ENCODE results near the gene AJAP1. TPM values are rescaled to one million over a fixed set of nuclear protein-coding genes. Genes with fewer than 3 reads are reported as not detected.

Gene AJAP1
- total and polyA plus RNA-seq, 12 donors: 0.07 to 2.2 (median 0.44) TPM

DNA sequence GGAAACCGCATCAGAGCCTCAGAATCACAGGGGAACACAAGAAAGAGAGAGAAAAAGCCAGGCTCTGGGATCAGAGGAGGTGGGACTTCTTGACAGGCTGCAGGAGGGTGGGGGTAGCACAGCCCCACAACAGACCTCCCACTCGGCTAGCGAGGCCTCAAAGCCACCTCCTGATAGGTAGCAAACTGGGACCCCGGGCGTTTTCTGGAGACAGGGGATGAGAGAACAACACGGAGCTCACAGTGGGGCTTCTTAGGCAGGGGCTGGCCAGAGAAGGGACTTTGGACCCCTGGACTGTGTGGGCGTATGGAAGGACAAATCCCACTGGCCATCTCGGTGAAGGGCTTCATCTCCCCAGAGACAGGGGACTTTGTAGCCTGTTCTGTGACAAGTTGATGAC is 116.3 kb downstream of the AJAP1 start:
- 52 to 70% (median 65%) methylated on average over 8 of the region's 8 CpGs for WGBS, 4 donors
- DNase-seq: no peak
- intact Hi-C loops (cut with DNase I): loop anchor here in 1 of 2 donors (10.0 kb wide), 1 partner anchor 354 kb away; no protein-coding TSS in a partner anchor
- TF ChIP-seq, protein P1, sequence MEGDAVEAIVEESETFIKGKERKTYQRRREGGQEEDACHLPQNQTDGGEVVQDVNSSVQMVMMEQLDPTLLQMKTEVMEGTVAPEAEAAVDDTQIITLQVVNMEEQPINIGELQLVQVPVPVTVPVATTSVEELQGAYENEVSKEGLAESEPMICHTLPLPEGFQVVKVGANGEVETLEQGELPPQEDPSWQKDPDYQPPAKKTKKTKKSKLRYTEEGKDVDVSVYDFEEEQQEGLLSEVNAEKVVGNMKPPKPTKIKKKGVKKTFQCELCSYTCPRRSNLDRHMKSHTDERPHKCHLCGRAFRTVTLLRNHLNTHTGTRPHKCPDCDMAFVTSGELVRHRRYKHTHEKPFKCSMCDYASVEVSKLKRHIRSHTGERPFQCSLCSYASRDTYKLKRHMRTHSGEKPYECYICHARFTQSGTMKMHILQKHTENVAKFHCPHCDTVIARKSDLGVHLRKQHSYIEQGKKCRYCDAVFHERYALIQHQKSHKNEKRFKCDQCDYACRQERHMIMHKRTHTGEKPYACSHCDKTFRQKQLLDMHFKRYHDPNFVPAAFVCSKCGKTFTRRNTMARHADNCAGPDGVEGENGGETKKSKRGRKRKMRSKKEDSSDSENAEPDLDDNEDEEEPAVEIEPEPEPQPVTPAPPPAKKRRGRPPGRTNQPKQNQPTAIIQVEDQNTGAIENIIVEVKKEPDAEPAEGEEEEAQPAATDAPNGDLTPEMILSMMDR (IDR thresholded peaks at IDR 0.05): no peak
- TF ChIP-seq POLR2A (IDR thresholded peaks at IDR 0.05): no peak
- Histone ChIP-seq H3K27ac (no peak overlapping the region), H3K27me3 (no peaks in the 10 kb centered on the region), H3K9me3 (replicated peaks in 1 of 3) (no peaks in the 10 kb centered on the region), H3K36me3 (replicated peaks in 1 of 2) (no peaks in the 10 kb centered on the region), H3K4me3 (no peak overlapping the region), H3K4me1 (replicated peaks in 1 of 2) (no peaks in the 10 kb centered on the region)

DNA sequence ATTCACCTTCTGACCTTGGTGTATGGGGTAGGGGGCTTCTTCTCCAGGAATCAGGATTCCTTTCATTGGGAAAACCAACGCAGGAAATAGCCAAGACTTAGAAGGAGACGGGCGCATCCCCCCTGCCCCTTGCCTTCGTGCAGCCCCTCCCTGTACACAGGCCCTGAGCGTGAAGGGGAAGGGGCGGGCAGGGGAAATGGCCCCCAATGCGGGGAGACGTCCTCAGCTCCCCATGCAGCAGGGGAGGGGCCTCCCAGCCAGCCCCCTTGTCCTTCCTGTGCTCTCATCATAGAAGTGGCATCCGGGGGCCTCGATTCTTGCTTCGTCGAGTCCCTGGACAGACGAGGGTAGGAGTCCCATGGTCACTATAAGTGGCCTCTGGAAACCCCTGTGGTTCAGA is 116.9 kb downstream of the AJAP1 start:
- WGBS, 4 donors: 62 to 75% (median 70%) methylated on average over 7 to 13 of the region's 13 CpGs
- no peak for DNase-seq
- intact Hi-C loops (cut with DNase I): loop anchor here in 1 of 2 donors (10.0 kb wide), 1 partner anchor 354 kb away; no protein-coding TSS in a partner anchor
- H3K27ac ChIP-seq: no peak overlapping the region
- no peaks in the 10 kb centered on the region for H3K4me1 ChIP-seq (replicated peaks in 1 of 2)
- TF ChIP-seq, protein P1 (IDR thresholded peaks at IDR 0.05): no peak
- no peak for TF ChIP-seq POLR2A (IDR thresholded peaks at IDR 0.05)
- H3K36me3 ChIP-seq (replicated peaks in 1 of 2): no peaks in the 10 kb centered on the region
- H3K27me3 ChIP-seq: no peaks in the 10 kb centered on the region
- no peak overlapping the region for H3K4me3 ChIP-seq
- no peaks in the 10 kb centered on the region for H3K9me3 ChIP-seq (replicated peaks in 1 of 3)

DNA sequence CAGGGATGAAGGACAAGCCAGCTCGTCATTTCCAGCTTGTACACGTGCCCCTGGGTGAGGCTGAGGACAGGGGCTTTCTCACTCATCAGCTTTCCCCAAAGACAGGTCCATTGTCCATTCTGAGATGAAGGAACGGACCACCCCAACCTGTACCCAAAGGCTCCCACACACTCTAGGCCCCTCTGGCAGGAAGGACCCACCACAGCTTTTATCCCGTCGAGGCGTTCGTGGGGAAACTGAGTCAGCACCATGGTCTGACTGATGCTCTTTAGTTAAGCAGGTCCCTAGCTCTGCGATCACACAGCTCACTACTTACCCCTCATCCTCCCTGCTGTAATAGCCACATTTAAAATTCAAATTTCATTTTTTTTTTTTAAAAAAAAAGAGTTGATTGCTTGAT is 117.3 kb downstream of the AJAP1 start:
- H3K4me1 ChIP-seq (replicated peaks in 1 of 2): no peaks in the 10 kb centered on the region
- H3K36me3 ChIP-seq (replicated peaks in 1 of 2): no peaks in the 10 kb centered on the region
- TF ChIP-seq, protein P1 (IDR thresholded peaks at IDR 0.05): no peak
- no peak for TF ChIP-seq POLR2A (IDR thresholded peaks at IDR 0.05)
- no peaks in the 10 kb centered on the region for H3K27me3 ChIP-seq
- H3K27ac ChIP-seq: no peak overlapping the region
- no peaks in the 10 kb centered on the region for H3K9me3 ChIP-seq (replicated peaks in 1 of 3)
- intact Hi-C loops (cut with DNase I): loop anchor here in 1 of 2 donors (10.0 kb wide), 1 partner anchor 353 kb away; no protein-coding TSS in a partner anchor
- DNase-seq: no peak
- WGBS, 4 donors: 67 to 84% (median 82%) methylated on average over 7 to 8 of the region's 8 CpGs
- H3K4me3 ChIP-seq: no peak overlapping the region

DNA sequence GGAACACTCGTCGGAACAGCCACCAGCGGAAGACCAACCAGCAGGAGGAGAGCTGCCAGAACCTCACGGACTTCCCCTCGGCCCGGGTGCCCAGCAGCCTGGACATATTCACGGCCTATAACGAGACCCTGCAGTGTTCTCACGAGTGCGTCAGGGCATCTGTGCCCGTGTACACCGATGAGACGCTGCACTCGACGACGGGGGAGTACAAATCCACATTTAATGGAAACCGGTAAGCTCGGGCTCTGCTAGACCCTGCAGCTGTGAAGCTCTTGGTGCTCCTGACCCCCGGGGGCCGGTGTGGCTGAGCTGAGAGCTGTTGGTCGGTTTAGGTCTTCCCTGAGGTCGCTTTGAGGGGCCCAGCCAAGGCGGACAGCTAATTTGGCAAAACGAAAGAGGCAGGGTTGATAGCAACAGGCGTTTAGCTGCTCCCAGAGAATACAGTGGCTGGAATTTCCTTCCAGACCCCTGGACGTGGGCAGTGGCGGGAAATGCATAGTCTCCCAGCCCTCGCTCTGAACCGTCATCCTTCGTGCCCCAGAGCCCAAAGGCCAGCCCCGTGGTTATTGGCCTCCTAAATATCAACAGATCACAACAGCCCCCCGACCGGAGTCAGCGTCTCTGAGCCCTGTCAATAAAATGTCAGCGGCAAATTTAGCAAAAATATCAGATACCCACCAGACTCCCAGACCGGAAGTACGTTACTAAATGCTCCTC is 118.0 kb downstream of the AJAP1 start:
- no peaks in the 10 kb centered on the region for H3K4me1 ChIP-seq (replicated peaks in 1 of 2)
- intact Hi-C loops (cut with DNase I): loop anchor here in 1 of 2 donors (10.0 kb wide), 1 partner anchor 352 kb away; no protein-coding TSS in a partner anchor
- 83 to 90% (median 87%) methylated on average over 30 to 37 of the region's 37 CpGs for WGBS, 4 donors
- no peak for DNase-seq
- no peak for TF ChIP-seq POLR2A (IDR thresholded peaks at IDR 0.05)
- TF ChIP-seq, protein P1 (IDR thresholded peaks at IDR 0.05): no peak
- H3K27ac ChIP-seq: no peak overlapping the region
- H3K9me3 ChIP-seq (replicated peaks in 1 of 3): no peaks in the 10 kb centered on the region
- no peak overlapping the region for H3K4me3 ChIP-seq
- H3K27me3 ChIP-seq: no peaks in the 10 kb centered on the region
- H3K36me3 ChIP-seq (replicated peaks in 1 of 2): no peaks in the 10 kb centered on the region
